NCI-H748 treated with DMSO at 0.1 percent for 48 hours (cell line): Measurements from ENCODE around the gene SCAI.
"Not testable (repeated sequence)": the region's sequence is repeated elsewhere in the genome, so short reads cannot be mapped to it uniquely, and the experiment has no call there.

Source experiments
- DNase-seq: peaks from one replicate; lab custom pipeline; 2025; lab: John Stamatoyannopoulos, UW

Gene SCAI

GRCh38 chr9:125150349-125151245, 7.3 kb upstream of the SCAI start:
- DNase-seq = no peak

GRCh38 chr9:125147401-125147951, 4.1 kb upstream of the SCAI start:
- DNase-seq = no peak

DNA sequence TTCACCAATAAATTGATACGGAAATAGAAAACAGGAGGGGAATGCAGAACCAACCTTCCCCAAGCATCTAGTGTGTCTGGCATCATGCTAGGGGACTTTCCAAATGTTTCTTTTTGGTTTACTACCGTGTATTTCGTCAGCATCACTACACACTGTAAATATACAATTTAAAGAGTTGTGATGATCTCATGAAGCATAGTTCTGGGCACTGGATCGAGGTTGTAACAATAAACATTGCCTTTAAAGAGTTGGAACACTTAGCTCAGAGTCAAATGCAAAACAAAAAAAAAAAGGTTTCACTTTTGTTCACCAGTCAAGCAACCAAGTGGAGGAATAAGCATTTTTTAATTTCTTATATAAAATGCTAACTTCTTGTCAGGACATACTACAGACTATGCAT, 2.9 kb upstream of the SCAI start:
- DNase-seq = no peak

GRCh38 chr9:125145425-125145824, 2.1 kb upstream of the SCAI start:
- DNase-seq = no peak

- DNase-seq = peak; percentile 27
These were observed 560 bp downstream of the SCAI start for GRCh38 chr9:125142560-125143376.

- DNase-seq = no peak
These were observed 1.6 kb downstream of the SCAI start for GRCh38 chr9:125141751-125142150.

DNA sequence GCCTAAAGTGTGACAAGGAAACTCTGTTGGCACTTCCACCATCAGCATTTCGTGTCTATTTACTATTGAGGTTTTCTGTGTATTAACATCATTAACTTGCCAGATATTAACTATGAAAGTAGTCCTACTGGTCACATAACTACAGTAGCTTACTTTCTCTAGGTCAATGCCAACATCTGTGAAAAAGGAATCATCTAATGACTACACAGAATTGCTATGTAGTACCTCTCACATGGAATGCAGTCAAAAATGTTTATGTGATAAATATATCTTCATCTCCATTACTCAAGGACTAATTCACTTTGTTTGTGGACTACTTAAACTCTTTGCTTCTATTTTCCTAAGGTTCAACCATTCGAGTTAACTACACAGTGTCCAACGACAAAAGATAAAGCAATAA, 2.1 kb downstream of the SCAI start:
- DNase-seq = no peak

DNA sequence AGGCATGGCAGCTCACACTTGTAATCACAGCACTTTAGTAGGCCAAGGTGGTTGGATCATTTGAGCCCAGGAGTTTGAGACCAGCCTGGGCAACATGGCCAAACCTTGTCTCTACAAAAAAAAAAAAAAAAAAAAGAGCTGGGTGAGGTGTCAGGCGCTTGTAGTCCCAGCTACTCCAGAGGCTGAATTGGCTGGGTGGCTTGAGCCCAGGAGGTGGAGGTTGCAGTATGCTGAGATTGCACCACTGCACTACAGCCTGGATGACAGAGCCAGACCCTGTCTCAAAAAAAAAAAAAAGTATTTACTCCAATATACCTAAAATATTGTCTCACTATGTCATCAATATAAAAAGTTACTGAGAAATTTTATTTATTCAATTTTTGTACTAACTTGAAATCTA, 2.8 kb downstream of the SCAI start:
- no peak for DNase-seq

DNA sequence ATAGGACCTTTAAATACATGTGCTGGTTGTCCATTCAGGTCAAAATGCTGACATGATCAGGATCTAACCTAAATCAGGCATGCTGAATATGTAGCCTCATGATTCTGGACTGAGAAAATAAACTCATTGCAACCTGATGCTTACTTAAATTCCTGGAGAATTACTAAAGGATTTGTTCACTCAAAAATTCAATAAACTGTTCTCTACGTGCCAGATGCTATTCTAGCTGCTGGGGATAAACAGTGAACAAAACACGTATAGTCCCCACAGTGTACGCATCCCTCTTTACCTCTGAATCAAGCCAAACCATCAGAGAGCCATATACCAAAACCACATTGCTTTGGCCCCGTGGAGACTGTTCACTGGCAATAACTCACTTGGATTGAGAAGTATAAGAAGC, 6.1 kb downstream of the SCAI start:
- DNase-seq = no peak

DNA sequence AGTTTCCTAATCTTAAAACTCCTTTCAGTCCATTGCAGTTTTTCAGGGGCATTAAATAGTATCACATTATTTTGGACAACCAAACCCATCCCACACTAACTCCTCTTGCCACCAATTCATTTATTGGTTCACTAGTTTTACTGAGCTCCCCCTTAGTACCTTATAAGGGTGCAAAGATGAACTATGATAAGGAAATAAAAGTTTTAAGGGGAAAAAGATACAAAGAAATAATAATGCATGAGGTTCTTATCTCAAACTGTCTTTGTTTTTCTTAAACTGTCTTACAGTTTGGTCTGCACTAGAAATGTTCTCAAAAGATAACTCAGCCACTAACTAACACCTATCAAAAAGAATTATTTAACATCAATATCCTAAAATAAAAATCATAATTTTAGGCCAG, 8.4 kb downstream of the SCAI start:
- DNase-seq = no peak

- DNase-seq = no peak
These were observed 9.7 kb downstream of the SCAI start for GRCh38 chr9:125133403-125134329.

GRCh38 chr9:125131778-125132177, 11.6 kb downstream of the SCAI start:
- DNase-seq = no peak

DNA sequence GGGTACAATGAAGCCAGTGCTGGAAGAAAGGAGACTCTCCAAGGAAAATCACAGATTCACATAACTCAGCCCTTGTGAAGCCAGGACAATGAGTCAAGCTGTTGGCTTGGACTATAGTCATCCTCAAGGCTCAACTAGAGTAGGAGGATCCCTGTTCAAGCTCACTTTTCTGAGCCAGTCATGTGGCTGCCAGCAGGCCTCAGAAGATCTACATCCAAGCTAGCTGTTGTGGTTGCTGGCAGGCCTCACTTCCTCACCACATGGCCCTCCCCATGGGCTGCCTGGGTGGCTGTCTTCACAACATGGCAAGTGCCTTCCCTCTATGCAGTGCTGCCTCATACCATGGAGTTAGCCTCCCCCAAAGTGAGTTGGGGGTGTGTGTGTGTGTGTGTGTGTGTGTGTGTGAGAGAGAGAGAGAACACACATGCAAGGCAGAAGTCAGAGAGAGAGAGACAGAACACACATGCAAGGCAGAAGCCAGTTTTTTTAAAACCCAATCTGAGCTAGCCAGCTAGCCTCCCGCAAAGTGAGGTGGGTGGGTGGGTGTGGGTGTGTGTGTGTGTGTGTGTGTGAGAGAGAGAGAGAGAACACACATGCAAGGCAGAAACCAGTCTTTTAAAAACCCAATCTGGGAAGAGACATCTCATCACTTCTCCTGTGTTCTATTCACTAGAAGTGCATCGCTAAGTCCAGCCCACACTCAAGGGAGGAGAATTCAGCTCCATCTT, 17.1 kb downstream of the SCAI start:
- no peak for DNase-seq

DNA sequence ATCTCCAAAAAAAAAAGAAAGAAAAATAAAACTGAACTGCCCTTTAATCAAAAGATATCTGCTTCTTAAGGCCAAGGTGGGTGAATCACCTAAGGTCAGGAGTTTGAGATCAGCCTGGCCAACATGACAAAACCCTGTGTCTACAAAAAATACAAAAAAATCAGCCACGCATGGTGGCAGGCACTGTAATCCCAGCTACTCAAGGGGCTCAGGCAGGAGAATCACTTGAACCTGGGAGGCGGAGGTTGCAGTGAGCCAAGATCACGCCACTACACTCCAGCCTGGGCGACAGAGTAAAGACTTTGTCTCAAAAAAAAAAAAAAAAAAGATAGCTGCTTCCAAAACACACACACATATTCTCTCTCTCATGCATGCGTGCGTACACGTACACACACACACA, 17.8 kb downstream of the SCAI start:
- DNase-seq = no peak

DNA sequence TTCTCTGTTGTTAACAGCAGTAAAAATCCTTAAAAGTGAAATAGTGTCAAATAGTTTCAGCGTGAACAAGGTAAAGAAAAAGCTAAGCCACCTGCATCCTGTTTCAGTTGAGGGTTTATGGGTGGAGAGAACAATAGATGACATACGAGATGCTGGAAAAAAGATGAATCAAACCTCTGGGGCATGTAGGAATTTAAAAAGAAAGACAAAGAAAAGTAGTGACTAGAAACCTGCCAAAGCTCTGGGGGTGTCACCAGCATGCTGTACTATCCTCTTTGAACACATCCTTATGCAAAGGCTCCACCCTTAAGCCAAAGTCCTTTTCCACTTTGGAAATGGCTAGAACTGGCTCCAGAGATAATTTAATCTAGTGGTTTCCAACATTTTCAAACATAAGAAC, 22.2 kb downstream of the SCAI start:
- DNase-seq = no peak

DNA sequence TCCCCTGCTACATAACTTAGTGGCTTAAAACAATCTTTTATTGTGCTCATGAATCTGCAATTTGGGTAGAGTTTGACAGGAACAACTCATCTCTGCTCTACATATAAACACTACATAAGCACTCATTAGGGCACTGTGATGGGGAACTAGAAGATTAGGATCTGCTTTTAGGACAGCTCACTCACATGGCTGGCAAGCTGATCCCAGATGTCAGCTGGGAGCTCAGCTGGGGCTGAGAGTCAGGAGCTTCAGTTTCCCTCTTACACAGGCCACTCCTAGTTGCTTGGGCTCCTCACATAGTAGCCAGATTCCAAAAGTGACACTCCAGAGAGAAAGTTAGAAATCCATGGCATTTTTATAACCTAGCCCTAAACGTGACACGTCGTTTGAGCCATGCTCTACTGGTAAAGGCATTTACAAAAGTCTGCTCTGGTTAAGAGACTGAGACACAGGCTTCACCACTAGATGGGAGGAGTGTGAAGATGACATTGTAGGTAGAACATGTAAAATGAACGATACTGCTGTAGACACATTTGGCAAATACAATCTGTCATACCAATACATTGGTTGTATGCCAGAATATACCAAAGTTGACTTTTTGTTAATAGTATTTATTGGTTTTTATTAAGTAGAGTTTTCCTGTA, 23.6 kb downstream of the SCAI start:
- no peak for DNase-seq

GRCh38 chr9:125118696-125119095, 24.6 kb downstream of the SCAI start:
- DNase-seq = not testable (repeated sequence)

- not testable (repeated sequence) for DNase-seq
These were observed 28.8 kb downstream of the SCAI start for GRCh38 chr9:125114503-125114902.

DNA sequence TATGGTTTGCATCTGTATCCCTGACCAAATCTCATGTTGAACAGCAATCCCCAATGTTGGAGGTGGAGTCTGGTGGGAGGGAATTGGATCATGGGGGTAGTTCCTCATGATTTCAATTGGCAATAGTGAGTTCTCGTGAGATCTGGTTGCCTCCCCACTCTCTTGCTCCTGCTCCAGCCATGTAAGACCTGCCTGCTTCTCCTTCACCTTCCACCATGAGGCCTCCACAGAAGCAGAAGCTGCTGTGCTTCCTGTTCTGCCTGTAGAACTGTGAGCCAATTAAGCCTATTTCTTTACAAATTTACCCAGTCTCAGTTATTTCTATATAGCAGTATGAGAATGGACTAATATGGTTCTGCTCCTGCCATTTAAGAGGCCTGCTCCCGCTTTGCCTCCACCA, 32.9 kb downstream of the SCAI start:
- no peak for DNase-seq

GRCh38 chr9:125108541-125108940, 34.8 kb downstream of the SCAI start:
- not testable (repeated sequence) for DNase-seq
